ENCODE data around the gene GNAT1. TPM values are rescaled to one million over a fixed set of nuclear protein-coding genes. Genes with fewer than 3 reads are reported as not detected.

The GNAT1 gene
- total and polyA plus RNA-seq, 2 of the 13 experiments (the other 11 are each of a cell fraction or from before 2014, with no cell fraction given): 0.15 TPM; not detected in 1

GRCh38 chr3:50195501-50196252, 4.3 kb downstream of the GNAT1 start (continued):
- TF ChIP-seq PAF1 (CRISPR knock-in tag; IDR thresholded peaks at IDR 0.05) (no peak), NR3C1 (CRISPR knock-in tag; IDR thresholded peaks at IDR 0.05) (no peak), ZFY (CRISPR knock-in tag; IDR thresholded peaks at IDR 0.05) (peak; percentile 80), EED (CRISPR knock-in tag; IDR thresholded peaks at IDR 0.05) (0 out of 2 replicates have a peak, but pooled peaks have one; percentile 79), ZNF816 (CRISPR knock-in tag; IDR thresholded peaks at IDR 0.05; ENCODE audit: borderline replicate concordance) (peak; percentile 97; the same call in 1 of the 2 replicates), AGO1 (IDR thresholded peaks at IDR 0.05; ENCODE audit: low read depth, low read length, poor library complexity, severe bottlenecking) (peak; percentile 78), HOXD1 (CRISPR knock-in tag; IDR thresholded peaks at IDR 0.05) (no peak; the same call in 1 of the 2 replicates), ZZZ3 (CRISPR knock-in tag; IDR thresholded peaks at IDR 0.05; ENCODE audit: borderline replicate concordance) (peak; percentile 46; the same call in 1 of the 2 replicates), KMT2B (CRISPR knock-in tag; IDR thresholded peaks at IDR 0.05) (no peak), THAP7 (CRISPR knock-in tag; IDR thresholded peaks at IDR 0.05) (peak; percentile 74; the same call in 1 of the 2 replicates), ZNF605 (CRISPR knock-in tag; IDR thresholded peaks at IDR 0.05) (peak; percentile 72), ZNF569 (CRISPR knock-in tag; IDR thresholded peaks at IDR 0.05; ENCODE audit: borderline replicate concordance) (peak; percentile 69; the same call in 1 of the 2 replicates), RARA (CRISPR knock-in tag; IDR thresholded peaks at IDR 0.05) (peak; percentile 70), CENPT (CRISPR knock-in tag; IDR thresholded peaks at IDR 0.05; ENCODE audit: low read depth) (no peak), GLI4 (CRISPR knock-in tag; IDR thresholded peaks at IDR 0.05; ENCODE audit: borderline replicate concordance) (peak; percentile 57; the same call in 1 of the 2 replicates), BCL6 (CRISPR knock-in tag; IDR thresholded peaks at IDR 0.05) (peak; percentile 24), SP2 (CRISPR knock-in tag; IDR thresholded peaks at IDR 0.05) (peak; percentile 67), ELF1 (CRISPR knock-in tag; IDR thresholded peaks at IDR 0.05) (peak; percentile 7; the same call in 1 of the 2 replicates), SIN3B (IDR thresholded peaks at IDR 0.05; ENCODE audit: low read length) (no peak; the same call in 1 of the 2 replicates), BRD4 (CRISPR knock-in tag; IDR thresholded peaks at IDR 0.05) (peak; percentile 53; the same call in 1 of the 2 replicates), SRY (CRISPR knock-in tag; IDR thresholded peaks at IDR 0.05) (peak; percentile 55), CENPBD1 (CRISPR knock-in tag; IDR thresholded peaks at IDR 0.05; ENCODE audit: borderline replicate concordance, low read depth) (no peak), NFE2L1 (CRISPR knock-in tag; IDR thresholded peaks at IDR 0.05; ENCODE audit: borderline replicate concordance) (peak; percentile 97), ZKSCAN8 (CRISPR knock-in tag; IDR thresholded peaks at IDR 0.05; ENCODE audit: borderline replicate concordance) (peak; percentile 70; the same call in 1 of the 2 replicates), ZNF766 (CRISPR knock-in tag; IDR thresholded peaks at IDR 0.05; ENCODE audit: borderline replicate concordance) (no peak), ZNF274 (CRISPR knock-in tag; IDR thresholded peaks at IDR 0.05) (0 out of 2 replicates have a peak, but pooled peaks have one; percentile 54), ZMYM3 (CRISPR knock-in tag; IDR thresholded peaks at IDR 0.05) (0 out of 2 replicates have a peak, but pooled peaks have one; percentile 26), TBL1XR1 (IDR thresholded peaks at IDR 0.05; ENCODE audit: borderline replicate concordance, low read length, partially characterized antibody) (no peak), SMC3 (IDR thresholded peaks at IDR 0.05; ENCODE audit: low read length) (0 out of 2 replicates have a peak, but pooled peaks have one; percentile 20), MAF1 (CRISPR knock-in tag; IDR thresholded peaks at IDR 0.05; ENCODE audit: borderline replicate concordance) (no peak), HNF4A (CRISPR knock-in tag; IDR thresholded peaks at IDR 0.05) (peak; percentile 91), ZNF451 (CRISPR knock-in tag; IDR thresholded peaks at IDR 0.05) (peak; percentile 95)

Measured in HepG2 (cell line).